ENCODE results near the gene NPW.

The NPW gene

DNA sequence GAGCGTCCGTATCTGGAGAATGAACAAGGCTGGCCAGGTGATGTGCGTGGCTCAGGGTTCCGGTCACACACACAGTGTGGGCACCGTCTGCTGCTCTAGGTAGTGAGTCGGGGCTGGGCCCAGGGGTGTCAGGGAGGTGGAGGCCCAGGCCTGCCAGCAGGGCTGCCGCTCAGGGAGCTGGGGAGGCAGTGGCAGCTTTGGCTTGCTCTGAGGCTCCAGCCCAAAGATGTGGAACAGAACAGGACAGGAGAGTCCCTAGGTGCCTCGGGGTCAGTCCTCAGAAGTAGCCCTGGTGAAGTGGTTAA, 43.4 kb upstream of the NPW start:
- DNase-seq (ENCODE audit: low read depth), result no peak
- H3K4me3 ChIP-seq (ENCODE audit: control insufficient read depth, low read depth, low read length), result no peak overlapping the region
- TF ChIP-seq, protein P1, sequence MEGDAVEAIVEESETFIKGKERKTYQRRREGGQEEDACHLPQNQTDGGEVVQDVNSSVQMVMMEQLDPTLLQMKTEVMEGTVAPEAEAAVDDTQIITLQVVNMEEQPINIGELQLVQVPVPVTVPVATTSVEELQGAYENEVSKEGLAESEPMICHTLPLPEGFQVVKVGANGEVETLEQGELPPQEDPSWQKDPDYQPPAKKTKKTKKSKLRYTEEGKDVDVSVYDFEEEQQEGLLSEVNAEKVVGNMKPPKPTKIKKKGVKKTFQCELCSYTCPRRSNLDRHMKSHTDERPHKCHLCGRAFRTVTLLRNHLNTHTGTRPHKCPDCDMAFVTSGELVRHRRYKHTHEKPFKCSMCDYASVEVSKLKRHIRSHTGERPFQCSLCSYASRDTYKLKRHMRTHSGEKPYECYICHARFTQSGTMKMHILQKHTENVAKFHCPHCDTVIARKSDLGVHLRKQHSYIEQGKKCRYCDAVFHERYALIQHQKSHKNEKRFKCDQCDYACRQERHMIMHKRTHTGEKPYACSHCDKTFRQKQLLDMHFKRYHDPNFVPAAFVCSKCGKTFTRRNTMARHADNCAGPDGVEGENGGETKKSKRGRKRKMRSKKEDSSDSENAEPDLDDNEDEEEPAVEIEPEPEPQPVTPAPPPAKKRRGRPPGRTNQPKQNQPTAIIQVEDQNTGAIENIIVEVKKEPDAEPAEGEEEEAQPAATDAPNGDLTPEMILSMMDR (conservative IDR thresholded peaks at IDR 0.05; ENCODE audit: control insufficient read depth, insufficient read depth, low read depth, low read length), result no peak

DNA sequence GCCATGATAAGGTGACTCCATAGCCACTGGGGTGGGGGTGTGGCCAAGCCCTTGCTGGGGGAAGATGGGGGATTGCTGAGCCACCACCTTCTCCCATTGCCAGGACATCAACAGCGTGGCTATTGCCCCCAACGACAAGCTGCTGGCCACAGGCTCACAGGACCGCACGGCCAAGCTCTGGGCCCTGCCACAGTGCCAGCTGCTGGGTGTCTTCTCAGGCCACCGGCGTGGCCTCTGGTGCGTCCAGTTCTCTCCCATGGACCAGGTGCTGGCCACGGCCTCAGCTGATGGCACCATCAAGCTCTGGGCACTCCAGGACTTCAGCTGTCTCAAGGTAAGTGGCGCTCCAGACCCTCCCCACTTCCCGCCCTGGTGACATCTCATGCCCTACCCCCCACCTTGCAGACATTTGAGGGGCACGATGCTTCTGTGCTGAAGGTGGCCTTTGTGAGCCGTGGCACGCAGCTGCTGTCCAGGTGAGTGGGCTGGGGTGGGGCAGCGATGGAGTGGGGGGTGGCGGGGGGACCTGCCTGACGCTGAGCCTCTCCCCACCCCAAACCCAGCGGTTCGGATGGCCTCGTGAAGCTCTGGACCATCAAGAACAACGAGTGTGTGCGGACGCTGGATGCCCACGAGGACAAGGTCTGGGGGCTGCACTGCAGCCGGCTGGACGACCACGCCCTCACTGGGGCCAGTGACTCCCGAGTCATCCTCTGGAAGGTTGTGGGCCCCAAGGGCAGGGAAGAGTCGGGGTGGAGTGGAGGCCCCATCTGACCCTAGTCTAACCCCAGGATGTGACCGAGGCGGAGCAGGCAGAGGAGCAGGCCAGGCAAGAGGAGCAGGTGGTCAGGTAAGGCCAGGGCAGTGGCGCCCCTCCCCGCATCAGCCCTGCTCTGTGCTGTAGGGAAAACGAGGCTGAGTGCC, 42.4 kb upstream of the NPW start:
- DNase-seq (ENCODE audit: low read depth), result no peak
- no peak overlapping the region for H3K4me3 ChIP-seq (ENCODE audit: control insufficient read depth, low read depth, low read length)
- TF ChIP-seq, protein P1 (conservative IDR thresholded peaks at IDR 0.05; ENCODE audit: control insufficient read depth, insufficient read depth, low read depth, low read length), result no peak

DNA sequence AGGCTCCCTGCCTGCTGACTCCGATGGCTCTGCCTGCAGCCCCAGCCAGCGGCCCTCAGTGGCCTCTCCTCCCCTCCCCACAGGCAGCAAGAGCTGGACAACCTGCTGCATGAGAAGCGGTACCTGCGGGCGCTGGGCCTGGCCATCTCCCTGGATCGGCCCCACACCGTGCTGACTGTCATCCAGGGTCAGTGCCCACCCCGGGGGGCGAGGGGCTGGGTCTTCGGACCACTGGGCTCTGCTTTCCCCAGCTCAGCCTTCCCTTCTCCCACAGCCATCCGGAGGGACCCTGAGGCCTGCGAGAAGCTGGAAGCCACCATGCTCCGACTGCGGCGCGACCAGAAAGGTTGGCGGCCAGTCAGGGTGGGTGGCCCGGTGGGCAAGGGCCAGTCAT, 41.7 kb upstream of the NPW start:
- no peak for DNase-seq (ENCODE audit: low read depth)
- TF ChIP-seq, protein P1 (conservative IDR thresholded peaks at IDR 0.05; ENCODE audit: control insufficient read depth, insufficient read depth, low read depth, low read length), result no peak
- no peak overlapping the region for H3K4me3 ChIP-seq (ENCODE audit: control insufficient read depth, low read depth, low read length)

DNA sequence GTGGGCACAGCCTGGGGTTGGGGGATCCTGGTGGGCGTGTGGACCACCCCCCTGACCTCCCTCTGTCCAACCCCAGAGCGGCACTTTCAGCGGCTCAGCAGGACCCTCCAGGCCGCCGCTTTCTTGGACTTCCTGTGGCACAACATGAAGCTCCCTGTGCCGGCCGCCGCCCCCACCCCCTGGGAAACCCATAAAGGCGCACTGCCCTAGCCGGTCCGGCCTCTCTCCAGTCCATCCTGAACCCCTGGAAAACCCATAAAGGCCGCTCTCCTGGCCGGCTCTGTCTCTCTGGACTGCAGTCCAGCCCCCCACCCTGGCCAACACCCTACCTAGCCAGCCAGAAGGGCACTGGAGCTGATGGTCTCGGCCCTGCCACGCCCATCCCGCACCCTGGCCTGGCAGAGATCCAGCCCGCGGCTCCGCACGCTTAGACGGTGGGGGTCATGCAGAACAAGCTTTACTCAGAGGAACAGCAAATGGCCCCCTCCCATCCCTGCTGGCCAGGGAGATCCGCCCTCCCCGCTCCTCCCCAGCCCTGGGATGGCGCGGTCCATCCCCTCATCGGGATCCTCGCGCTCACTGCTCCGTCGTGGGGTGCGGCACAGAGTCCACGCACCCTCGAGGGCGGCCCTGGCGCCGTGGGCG, 41.0 kb upstream of the NPW start:
- TF ChIP-seq, protein P1 (conservative IDR thresholded peaks at IDR 0.05; ENCODE audit: control insufficient read depth, insufficient read depth, low read depth, low read length), result no peak
- no peak overlapping the region for H3K4me3 ChIP-seq (ENCODE audit: control insufficient read depth, low read depth, low read length)
- DNase-seq (ENCODE audit: low read depth), result no peak

DNA sequence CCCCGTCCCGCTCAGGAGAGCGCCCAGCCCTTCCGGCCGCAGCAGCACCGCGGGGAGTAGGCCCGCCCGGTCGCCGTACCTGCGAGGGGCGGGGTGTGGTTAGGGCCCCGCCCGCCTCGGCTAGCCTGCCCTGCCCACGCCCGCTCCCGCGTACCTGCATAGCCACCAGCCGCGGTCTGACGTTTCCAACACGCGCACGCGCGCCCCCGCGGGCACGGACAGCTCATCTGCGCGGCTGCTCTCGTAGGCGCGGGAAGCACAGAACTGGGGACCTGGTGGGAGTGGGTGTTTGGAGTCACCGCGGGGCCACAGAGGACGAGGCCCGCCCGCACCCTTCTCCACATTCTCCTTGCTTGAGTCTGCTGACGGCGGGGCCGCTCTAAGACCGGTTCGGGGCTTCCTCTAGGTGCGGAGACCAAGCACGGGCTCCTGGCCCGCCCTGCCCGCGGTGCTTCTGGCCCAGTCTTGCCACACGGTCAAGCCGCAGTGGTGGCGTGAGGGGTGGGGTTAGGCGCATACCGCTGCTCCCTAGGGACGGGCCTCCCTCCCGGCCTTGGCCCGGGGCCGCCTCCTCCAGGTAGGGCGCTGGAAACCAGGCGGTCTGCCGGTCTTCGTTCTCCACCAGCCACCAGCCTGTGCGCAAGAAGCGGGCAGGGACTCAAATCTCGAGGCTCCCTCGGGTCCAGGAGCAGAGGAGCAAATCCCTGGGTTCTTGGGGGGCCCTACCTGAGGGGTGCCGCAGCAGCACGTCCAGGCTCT, 40.1 kb upstream of the NPW start:
- DNase-seq (ENCODE audit: low read depth), result peak; percentile 15
- TF ChIP-seq, protein P1 (conservative IDR thresholded peaks at IDR 0.05; ENCODE audit: control insufficient read depth, insufficient read depth, low read depth, low read length), result no peak
- no peak overlapping the region for H3K4me3 ChIP-seq (ENCODE audit: control insufficient read depth, low read depth, low read length)

DNA sequence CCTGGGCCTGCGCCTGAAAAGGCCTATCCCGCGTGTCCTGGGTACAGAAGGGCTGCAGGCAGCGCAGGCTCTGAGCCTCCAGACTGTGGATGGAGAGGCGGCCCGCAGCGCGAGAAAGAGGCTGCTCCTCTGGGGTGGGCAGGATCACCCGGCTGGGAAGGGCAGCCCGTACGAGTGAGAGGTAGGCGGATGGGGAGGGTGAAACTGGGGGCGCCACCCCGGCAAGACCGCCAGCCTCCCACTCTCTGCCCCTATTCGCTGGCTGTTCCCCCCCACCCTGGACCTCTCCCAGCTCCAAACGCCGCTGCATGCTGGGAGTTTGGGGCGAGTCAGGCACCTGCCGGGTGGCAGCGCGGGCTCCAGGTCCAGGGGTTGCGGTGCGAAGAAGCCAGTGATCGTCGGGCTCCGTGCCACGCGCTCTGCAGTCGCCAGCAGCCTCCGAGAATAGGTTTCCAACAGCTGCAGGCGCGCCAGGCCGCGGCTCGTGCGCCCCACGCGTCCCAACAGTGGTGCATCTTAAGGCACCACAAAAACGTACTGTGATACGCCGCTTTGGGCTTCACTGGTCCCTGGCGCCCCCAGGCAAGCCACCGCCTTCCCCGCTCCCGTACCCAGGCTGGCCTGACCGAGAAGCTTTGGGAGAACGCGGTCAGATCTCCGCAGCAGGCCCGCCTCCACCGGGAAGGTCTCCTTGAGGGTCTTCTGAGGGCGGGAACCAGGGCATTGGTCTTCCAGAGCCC, 39.4 kb upstream of the NPW start:
- TF ChIP-seq, protein P1 (conservative IDR thresholded peaks at IDR 0.05; ENCODE audit: control insufficient read depth, insufficient read depth, low read depth, low read length), result no peak
- no peak for DNase-seq (ENCODE audit: low read depth)
- H3K4me3 ChIP-seq (ENCODE audit: control insufficient read depth, low read depth, low read length), result no peak overlapping the region
